ENCODE measurements around the gene USP17L27.

DNA sequence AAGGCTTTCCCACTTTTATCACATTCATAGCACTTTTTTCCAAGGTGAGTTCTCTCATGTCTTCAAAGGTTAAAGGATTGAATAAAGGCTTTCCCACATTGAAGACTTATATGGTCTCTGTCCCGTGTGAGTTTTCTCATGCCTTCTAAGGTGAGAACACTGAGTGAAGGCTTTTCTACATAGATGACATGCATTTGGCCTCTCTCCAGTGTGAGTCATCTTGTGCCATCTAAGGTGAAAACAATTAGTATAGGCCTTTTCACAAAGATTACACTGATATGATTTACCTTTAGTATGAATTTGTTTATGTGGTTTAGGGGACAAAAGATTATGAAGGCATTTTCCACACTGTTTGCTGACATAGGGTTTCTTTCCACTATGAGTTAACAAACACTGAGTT lies 40.2 kb downstream of the USP17L27 start:
- TF ChIP-seq, protein P1, sequence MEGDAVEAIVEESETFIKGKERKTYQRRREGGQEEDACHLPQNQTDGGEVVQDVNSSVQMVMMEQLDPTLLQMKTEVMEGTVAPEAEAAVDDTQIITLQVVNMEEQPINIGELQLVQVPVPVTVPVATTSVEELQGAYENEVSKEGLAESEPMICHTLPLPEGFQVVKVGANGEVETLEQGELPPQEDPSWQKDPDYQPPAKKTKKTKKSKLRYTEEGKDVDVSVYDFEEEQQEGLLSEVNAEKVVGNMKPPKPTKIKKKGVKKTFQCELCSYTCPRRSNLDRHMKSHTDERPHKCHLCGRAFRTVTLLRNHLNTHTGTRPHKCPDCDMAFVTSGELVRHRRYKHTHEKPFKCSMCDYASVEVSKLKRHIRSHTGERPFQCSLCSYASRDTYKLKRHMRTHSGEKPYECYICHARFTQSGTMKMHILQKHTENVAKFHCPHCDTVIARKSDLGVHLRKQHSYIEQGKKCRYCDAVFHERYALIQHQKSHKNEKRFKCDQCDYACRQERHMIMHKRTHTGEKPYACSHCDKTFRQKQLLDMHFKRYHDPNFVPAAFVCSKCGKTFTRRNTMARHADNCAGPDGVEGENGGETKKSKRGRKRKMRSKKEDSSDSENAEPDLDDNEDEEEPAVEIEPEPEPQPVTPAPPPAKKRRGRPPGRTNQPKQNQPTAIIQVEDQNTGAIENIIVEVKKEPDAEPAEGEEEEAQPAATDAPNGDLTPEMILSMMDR (IDR thresholded peaks at IDR 0.05), result no peak
- TF ChIP-seq POLR2A (IDR thresholded peaks at IDR 0.05), result no peak

Data from thyroid gland (tissue), 4 donors.